NCI-H2081 treated with DMSO at 0.1 percent for 48 hours (cell line): ENCODE results near the gene ATF5.
A peak's percentile ranks its signal among the peaks of the same experiment; 100 is the strongest.
"Not testable (repeated sequence)": the region's sequence is repeated elsewhere in the genome, so short reads cannot be mapped to it uniquely, and the experiment has no call there.

ENCODE experiments used
- DNase-seq: peaks from one replicate; lab custom pipeline; 2025; lab: John Stamatoyannopoulos, UW

ATF5 gene

GRCh38 chr19:49923055-49924003, 5.7 kb upstream of the ATF5 start:
- no peak for DNase-seq

- DNase-seq = no peak
Observed at GRCh38 chr19:49924004-49924880, 4.8 kb upstream of the ATF5 start.

GRCh38 chr19:49924881-49925210, 4.2 kb upstream of the ATF5 start:
- not testable (repeated sequence) for DNase-seq

DNA sequence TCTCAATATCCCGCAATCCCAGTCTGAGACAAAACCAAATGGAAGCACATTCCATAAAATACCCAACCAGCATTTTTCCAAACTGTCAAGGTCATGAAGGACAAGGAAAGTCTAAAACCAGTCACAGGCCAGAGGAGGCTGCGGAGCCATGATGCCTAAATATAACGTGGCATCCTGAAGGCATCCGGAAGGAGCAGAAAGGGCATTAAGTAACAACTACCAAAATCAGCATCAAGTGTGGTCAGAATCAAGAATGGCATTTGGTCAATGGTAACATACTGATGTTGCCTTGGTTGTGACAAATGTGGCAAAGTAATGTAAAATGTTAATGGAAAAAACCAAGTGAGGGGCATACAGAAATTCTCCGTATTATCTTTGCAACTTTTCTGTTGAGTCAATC, 3.5 kb upstream of the ATF5 start:
- no peak for DNase-seq

DNA sequence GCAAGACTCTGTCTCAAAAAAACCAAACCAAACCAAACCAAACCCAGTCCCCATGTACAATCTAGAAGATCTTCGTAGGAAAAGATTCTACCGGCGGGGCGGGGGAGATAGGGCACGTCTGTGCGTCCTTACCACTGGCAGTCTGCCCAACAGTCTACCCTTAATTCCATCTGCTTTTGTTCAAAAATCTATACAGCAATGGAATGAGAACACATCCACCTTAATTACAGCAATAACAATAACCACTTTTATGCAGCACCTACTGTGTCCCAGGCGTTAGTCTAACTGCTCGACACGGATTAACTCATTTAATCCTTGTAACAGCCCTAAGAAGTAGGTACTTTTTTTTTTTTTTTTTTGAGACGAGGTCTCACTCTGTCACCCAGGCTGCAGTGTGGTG, 2.5 kb upstream of the ATF5 start:
- no peak for DNase-seq

GRCh38 chr19:49927526-49928264, 1.3 kb upstream of the ATF5 start:
- no peak for DNase-seq

- DNase-seq = peak; percentile 86
Observed at GRCh38 chr19:49929611-49930482, 842 bp downstream of the ATF5 start.

- no peak for DNase-seq
Observed at GRCh38 chr19:49930483-49931011, 1.5 kb downstream of the ATF5 start.

DNA sequence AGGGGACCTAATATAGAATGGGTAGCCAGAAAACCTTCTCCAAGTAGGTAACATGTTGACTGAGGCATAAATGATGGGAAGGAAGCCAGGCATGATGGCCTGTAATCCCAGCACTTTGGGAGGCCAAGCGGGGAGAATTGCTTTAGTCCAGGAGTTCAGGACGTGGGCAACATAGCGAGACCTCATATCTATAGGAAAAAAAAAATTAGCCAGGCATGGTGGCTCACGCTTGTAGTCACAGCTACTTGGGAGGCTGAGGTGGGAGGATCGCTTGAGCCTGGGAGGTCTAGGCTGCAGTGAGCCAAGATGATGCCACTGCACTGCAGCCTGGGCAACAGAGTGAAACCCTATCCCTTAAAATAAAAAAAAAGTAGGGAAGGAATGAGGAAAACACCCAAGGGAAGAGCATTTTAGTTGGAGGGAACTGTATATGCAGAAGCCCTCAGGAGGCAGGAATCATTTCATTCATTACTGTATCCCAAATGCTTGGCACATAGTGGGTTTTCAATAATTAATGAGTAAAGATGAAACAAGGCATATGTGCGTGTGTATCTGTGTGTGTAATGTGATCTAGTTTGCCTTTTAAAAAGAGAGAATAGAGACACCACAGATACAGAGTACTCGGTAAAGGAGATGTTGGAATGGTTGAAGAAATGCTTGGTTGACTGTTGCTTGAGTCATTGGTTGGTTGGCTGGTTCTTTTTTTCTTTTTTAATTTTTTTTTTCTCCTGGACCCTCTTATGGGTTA, 2.5 kb downstream of the ATF5 start:
- no peak for DNase-seq

DNA sequence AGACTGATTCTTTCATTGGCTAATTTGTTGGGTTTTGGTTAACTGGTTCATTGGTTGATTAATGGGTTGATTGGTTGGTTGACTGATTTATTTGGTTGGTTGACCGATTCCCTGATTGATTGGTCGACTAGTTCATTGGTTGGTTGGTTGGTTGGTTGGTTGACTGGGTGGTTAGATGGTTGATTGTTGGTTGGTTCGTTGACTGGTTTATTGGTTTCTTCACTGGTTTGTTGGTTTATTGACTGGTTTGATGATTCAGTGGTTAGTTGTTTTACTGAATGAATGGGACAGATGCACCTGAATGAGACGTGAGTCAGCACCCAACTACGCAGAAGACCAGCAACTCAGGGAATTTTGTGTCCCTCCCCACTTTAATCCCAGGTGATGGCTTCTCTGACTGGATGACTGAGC, 3.0 kb downstream of the ATF5 start:
- no peak for DNase-seq

GRCh38 chr19:49932731-49933131, 3.7 kb downstream of the ATF5 start:
- DNase-seq = no peak

DNA sequence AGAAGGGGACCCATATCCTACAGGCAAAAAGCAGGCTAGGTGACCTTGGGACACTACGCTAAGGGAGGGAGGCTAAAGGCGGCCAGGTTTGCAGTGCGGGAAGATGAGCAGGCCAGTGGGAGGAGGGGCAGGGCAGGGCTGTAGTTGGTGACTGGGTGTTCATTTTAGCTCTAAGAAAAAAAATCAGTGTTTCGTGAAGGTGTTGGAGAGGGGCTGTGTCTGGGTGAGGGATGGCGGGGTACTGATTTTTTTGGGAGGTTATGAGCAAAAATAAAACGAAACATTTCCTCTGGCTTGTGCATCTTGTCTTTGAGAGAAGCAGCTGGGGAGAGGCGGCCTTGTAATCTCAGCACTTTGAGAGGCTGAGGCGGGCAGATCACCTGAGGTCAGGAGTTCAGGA, 4.6 kb downstream of the ATF5 start:
- no peak for DNase-seq

DNA sequence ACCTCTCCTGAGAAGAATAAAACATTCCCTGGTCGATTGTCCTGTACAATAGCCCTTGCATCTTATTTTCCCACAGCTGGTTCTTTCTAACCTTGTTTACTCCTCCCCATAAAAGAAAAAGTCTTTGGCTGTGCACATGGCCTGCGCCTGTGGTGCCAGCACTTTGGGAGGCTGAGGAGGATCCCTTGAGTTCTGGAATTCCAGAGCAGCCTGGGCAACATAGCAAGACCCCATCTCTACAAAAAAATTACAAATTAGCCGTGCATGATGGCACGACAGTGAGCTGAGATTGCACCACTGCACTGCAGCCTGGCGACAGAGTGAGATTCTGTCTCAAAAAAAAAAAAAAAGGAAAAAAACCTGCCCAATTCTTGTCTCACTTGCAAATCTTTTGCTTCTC, 7.5 kb downstream of the ATF5 start:
- no peak for DNase-seq

DNA sequence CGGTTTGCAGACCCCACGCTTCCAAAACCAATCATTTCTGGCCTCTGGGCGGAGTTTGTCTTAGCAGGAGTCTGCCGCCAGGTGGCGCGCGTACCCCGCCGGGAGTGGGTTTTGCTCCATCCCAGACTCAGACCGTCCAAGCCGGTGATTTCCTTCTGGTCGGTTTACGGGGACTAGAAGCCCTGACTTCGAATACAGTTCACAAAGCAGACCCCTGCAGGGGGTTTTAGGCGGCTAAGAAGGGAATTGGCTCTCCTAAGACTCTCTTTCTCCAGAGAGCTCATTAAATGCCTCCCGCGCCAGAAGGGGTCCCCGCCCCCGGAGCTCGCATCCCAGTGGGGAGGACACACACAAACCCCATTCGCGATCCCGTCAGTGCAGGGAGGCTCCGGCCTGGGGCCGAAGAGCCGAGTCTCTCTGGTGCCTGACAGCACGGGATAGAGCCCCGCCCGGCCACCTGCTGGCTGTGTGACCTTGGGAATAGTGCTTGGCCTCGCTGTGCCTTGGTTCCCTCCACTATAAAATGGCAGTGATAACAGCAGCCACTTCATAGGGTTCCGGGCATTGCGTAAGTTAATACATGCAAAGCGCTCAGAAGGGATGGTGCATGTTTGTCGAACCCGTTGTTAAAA, 8.9 kb downstream of the ATF5 start:
- peak; percentile 5 for DNase-seq

- no peak for DNase-seq
Observed at GRCh38 chr19:49938662-49939061, 9.7 kb downstream of the ATF5 start.

- DNase-seq = no peak
Observed at GRCh38 chr19:49939721-49940481, 10.9 kb downstream of the ATF5 start.

DNA sequence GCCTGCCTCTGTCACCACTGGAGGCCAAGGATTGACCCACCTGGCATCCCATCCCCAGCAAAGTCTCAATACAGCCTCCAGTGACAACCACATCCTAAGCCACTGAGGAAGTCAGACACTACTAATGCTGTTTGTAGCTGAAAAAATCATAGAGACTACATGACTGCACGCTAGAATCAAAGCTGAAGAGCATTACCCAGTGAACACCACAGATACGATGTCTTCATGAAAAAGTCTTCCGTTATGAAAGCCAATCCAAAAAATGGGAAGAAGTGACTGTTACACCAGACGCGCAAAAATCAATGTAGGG, 11.4 kb downstream of the ATF5 start:
- DNase-seq = no peak

DNA sequence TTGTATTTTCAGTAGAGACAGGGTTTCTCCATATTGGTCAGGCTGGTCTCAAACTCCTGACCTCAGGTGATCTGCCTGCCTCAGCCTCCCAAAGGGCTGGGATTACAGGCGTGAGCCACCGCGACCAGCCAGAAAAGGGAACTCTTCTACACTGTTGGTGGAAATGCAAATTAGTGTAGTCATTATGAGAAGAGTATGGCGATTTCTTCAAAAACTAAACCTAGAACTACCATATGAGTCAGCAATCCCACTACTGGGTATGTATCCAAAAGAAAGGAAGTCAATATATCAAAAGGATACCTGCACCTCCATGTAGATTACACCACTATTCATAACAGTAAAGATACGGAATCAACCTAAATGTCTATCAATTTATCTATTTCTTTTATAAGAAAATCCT, 15.6 kb downstream of the ATF5 start:
- DNase-seq = not testable (repeated sequence)

DNA sequence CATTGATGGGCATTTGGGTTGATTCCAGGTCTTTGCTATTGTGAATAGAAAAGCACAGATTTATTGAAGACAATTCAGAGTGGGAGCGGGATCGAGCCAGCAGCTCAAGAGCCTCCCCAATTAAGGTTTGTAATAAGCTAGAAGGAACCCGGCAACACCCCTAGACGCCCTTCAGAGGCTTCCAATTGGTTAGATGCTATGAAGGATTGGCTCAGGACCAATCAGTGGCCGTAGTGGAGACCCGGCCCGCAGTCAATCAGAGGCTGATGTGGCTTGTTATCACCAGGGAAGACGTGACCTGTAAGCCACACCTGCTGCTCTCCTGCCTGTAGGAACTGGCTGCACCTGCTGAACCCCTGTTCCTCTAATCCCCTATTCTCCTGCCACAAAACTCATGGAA, 17.4 kb downstream of the ATF5 start:
- DNase-seq = no peak
